Esophagus squamous epithelium (tissue), 4 donors: ENCODE measurements around the gene WNK2.

ENCODE experiments used
- POLR2A ChIP-seq, 4 donors: fragments of 450-650 bp; IDR thresholded peaks; one replicate each; pipeline ENCODE4 v1.6.1; 2017; ENCODE audit warnings: antibody characterized with exemption in 4 of 4, mild to moderate bottlenecking in 4 of 4, moderate library complexity in 3 of 4
- TF ChIP-seq, protein P1 (sequence below), 6 experiments: fragments of 450-650 bp in 4 of 6; fragments of 200-600 bp in 2 of 6; sonication (generic) in 2 of 6; IDR thresholded peaks; one replicate each; pipeline ENCODE4 v1.5.1; 2016 to 2019; ENCODE audit warnings: antibody characterized with exemption in 6 of 6, mild to moderate bottlenecking in 4 of 6, moderate library complexity in 4 of 6

GRCh38 chr9:93183663-93184431, at the start of gene WNK2:
- TF ChIP-seq, protein P1, sequence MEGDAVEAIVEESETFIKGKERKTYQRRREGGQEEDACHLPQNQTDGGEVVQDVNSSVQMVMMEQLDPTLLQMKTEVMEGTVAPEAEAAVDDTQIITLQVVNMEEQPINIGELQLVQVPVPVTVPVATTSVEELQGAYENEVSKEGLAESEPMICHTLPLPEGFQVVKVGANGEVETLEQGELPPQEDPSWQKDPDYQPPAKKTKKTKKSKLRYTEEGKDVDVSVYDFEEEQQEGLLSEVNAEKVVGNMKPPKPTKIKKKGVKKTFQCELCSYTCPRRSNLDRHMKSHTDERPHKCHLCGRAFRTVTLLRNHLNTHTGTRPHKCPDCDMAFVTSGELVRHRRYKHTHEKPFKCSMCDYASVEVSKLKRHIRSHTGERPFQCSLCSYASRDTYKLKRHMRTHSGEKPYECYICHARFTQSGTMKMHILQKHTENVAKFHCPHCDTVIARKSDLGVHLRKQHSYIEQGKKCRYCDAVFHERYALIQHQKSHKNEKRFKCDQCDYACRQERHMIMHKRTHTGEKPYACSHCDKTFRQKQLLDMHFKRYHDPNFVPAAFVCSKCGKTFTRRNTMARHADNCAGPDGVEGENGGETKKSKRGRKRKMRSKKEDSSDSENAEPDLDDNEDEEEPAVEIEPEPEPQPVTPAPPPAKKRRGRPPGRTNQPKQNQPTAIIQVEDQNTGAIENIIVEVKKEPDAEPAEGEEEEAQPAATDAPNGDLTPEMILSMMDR (IDR thresholded peaks at IDR 0.05), result no peak
- TF ChIP-seq POLR2A (IDR thresholded peaks at IDR 0.05), result no peak
